ENCODE results near the gene ATP8A1. TPM values are rescaled to one million over a fixed set of nuclear protein-coding genes. Genes with fewer than 3 reads are reported as not detected.

Gene ATP8A1
- total and polyA plus RNA-seq, 2 of the 4 experiments (the other 2 are of a cell fraction), result 0.12 to 0.36 TPM

DNA sequence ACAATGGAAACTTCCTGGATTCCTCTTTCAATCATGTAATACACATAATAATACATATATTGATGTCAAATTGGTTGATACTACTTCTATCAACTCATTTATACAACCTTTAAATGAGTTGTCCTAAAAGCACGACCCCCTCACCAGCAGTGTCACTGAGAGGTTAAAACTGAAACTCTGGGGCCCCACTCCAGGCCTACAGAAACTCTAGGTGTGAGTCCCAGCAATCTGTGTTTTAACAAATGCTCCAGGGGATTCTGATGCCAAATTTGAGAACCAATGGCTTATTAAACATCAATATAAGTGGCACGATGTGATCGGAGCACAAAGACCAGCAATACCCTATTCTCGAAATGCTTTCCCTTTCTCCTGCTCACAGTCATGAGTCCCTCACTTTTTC, 47.9 kb downstream of the ATP8A1 start:
- H3K4me1 ChIP-seq (ENCODE audit: control insufficient read depth, insufficient read depth, low read length), result no peaks in the 10 kb centered on the region
- in situ Hi-C loops (cut with MboI; ENCODE audit: low sequenced_read_pairs), result no loop called here
- no peaks in the 10 kb centered on the region for H3K27me3 ChIP-seq (ENCODE audit: control insufficient read depth, insufficient read depth, low read length)
- no peak overlapping the region for H2BK20ac ChIP-seq (ENCODE audit: low read depth, low read length)
- H4K91ac ChIP-seq (ENCODE audit: insufficient read depth, low read depth, low read length), result no peak overlapping the region
- dilution Hi-C loops (cut with HindIII; ENCODE audit: low sequenced_read_pairs, unreplicated experiment), result no loop called here
- no peak overlapping the region for H2BK5ac ChIP-seq (ENCODE audit: low read depth, low read length, poor library complexity, severe bottlenecking)
- no peak overlapping the region for H2BK15ac ChIP-seq (ENCODE audit: low read depth, low read length)
- no peak overlapping the region for H3K27ac ChIP-seq (ENCODE audit: insufficient read depth, low read length)
- no peak overlapping the region for H3K56ac ChIP-seq (ENCODE audit: extremely low read depth, insufficient read depth, low read length)
- no peaks in the 10 kb centered on the region for H3K79me1 ChIP-seq (ENCODE audit: low read depth in 1 of 2, low read length in 2 of 2)
- no peak overlapping the region for H3K4ac ChIP-seq (ENCODE audit: low read depth, low read length)
- no peak for ATAC-seq (ENCODE audit: low read depth)
- no peak overlapping the region for H3K14ac ChIP-seq (replicated peaks; ENCODE audit: low read depth, low read length)
- H4K20me1 ChIP-seq (ENCODE audit: insufficient read depth, low read length), result no peaks in the 10 kb centered on the region
- no peak overlapping the region for H2AFZ ChIP-seq (replicated peaks; ENCODE audit: low read length, poor library complexity)
- no peaks in the 10 kb centered on the region for H3K9me3 ChIP-seq (ENCODE audit: control insufficient read depth, insufficient read depth, low read length)
- no peak overlapping the region for H4K8ac ChIP-seq (ENCODE audit: low read depth in 2 of 2, low read length in 2 of 2)
- CTCF ChIA-PET, result no interaction called here
- no peak overlapping the region for H3K23ac ChIP-seq (ENCODE audit: low read depth, low read length)
- POLR2A ChIA-PET (ENCODE audit: unreplicated experiment), result no interaction called here
- no peak overlapping the region for H2BK120ac ChIP-seq (ENCODE audit: low read depth, low read length)
- H3K9me1 ChIP-seq (ENCODE audit: insufficient read depth, low read length), result no peaks in the 10 kb centered on the region
- H3K9ac ChIP-seq (ENCODE audit: low read depth, low read length), result no peak overlapping the region
- no peak overlapping the region for H3K18ac ChIP-seq (ENCODE audit: low read depth, low read length)
- no CpG with 5 or more reads among the region's 4 CpGs for WGBS, 2 experiments (ENCODE audit: extremely low coverage in 2 of 2, insufficient read length in 1 of 2)
- H3K4me2 ChIP-seq (ENCODE audit: low read depth, low read length), result no peak overlapping the region
- no peak overlapping the region for H2AK5ac ChIP-seq (ENCODE audit: low read depth, low read length)
- intact Hi-C loops (cut with micrococcal nuclease), result no loop called here
- no TSS peak for BruUV-seq (replicated peaks)
- no peak for TF ChIP-seq MXI1 (IDR thresholded peaks at IDR 0.05; ENCODE audit: borderline replicate concordance, low read depth, low read length)
- TF ChIP-seq POLR2A (IDR thresholded peaks at IDR 0.05; ENCODE audit: low read depth, low read length), result no peak
- TF ChIP-seq MAZ (IDR thresholded peaks at IDR 0.05; ENCODE audit: borderline replicate concordance, low read depth, low read length), result no peak
- no peak for TF ChIP-seq FOS (IDR thresholded peaks at IDR 0.05; ENCODE audit: low read depth, low read length)
- no peak for TF ChIP-seq CTCF (conservative IDR thresholded peaks at IDR 0.05; ENCODE audit: low read depth, low read length)
- TF ChIP-seq RFX5 (IDR thresholded peaks at IDR 0.05; ENCODE audit: low read depth, low read length), result no peak
- no peak for TF ChIP-seq CHD1 (IDR thresholded peaks at IDR 0.05; ENCODE audit: low read depth, low read length)
- TF ChIP-seq ELK1 (IDR thresholded peaks at IDR 0.05; ENCODE audit: borderline replicate concordance, low read depth, low read length), result no peak
- TF ChIP-seq SMC3 (IDR thresholded peaks at IDR 0.05; ENCODE audit: low read depth, low read length), result no peak
- no peak for TF ChIP-seq RAD21 (IDR thresholded peaks at IDR 0.05; ENCODE audit: low read length)
- no peak for TF ChIP-seq BHLHE40 (IDR thresholded peaks at IDR 0.05; ENCODE audit: low read depth, low read length)
- TF ChIP-seq USF2 (IDR thresholded peaks at IDR 0.05; ENCODE audit: low read depth, low read length), result no peak
- TF ChIP-seq MAFK (IDR thresholded peaks at IDR 0.05; ENCODE audit: low read depth, low read length), result no peak
- TF ChIP-seq NFE2L2 (IDR thresholded peaks at IDR 0.05; ENCODE audit: low read depth, low read length), result no peak
- no peak for TF ChIP-seq CEBPB (IDR thresholded peaks at IDR 0.05; ENCODE audit: low read depth, low read length)
- TF ChIP-seq RCOR1 (IDR thresholded peaks at IDR 0.05; ENCODE audit: insufficient replicate concordance, low read length), result no peak
- H4K5ac ChIP-seq (ENCODE audit: low read depth, low read length), result no peak overlapping the region
- H2AK9ac ChIP-seq (replicated peaks; ENCODE audit: low read depth, low read length, poor library complexity), result no peak overlapping the region
- no peak for DNase-seq
- no peaks in the 10 kb centered on the region for H3K36me3 ChIP-seq (ENCODE audit: control insufficient read depth, insufficient read depth, low read length)
- H3K4me3 ChIP-seq (ENCODE audit: insufficient read depth, low read depth, low read length), result no peak overlapping the region

All from IMR-90 (cell line).